ENCODE measurements around the gene F7.

Gene F7

GRCh38 chr13:113147206-113147605 lies 41.6 kb downstream of the F7 start:
- H3F3A ChIP-seq (ENCODE audit: insufficient read depth): no peaks in the 10 kb centered on the region
- H3K9me2 ChIP-seq (replicated peaks; ENCODE audit: insufficient read depth, low read length): no peaks in the 10 kb centered on the region
- no peaks in the 10 kb centered on the region for H3K27me3 ChIP-seq (ENCODE audit: low read length)
- no peaks in the 10 kb centered on the region for H3K9me3 ChIP-seq (ENCODE audit: insufficient read depth, low read length)
- no peaks in the 10 kb centered on the region for H4K20me1 ChIP-seq (ENCODE audit: low read depth, low read length)
- no peak overlapping the region for H3K27ac ChIP-seq (ENCODE audit: low read depth, low read length)
- no peaks in the 10 kb centered on the region for H3K36me3 ChIP-seq (ENCODE audit: low read length)
- H3K4me2 ChIP-seq (ENCODE audit: low read depth, low read length, poor library complexity, severe bottlenecking): no peak overlapping the region
- H2AFZ ChIP-seq (ENCODE audit: low read depth, low read length, severe bottlenecking): no peak overlapping the region
- no peak overlapping the region for H3K9ac ChIP-seq (ENCODE audit: low read length)
- no peaks in the 10 kb centered on the region for H3K79me2 ChIP-seq (ENCODE audit: insufficient read depth, low read length)
- H3K4me3 ChIP-seq (ENCODE audit: insufficient read depth, low read length, poor library complexity, severe bottlenecking): no peak overlapping the region
- no peak for TF ChIP-seq EZH2phosphoT487 (conservative IDR thresholded peaks at IDR 0.05; ENCODE audit: low read length)
- no peak for TF ChIP-seq CTCF (IDR thresholded peaks at IDR 0.05; ENCODE audit: insufficient read depth, low read length, poor library complexity, severe bottlenecking)

DNA sequence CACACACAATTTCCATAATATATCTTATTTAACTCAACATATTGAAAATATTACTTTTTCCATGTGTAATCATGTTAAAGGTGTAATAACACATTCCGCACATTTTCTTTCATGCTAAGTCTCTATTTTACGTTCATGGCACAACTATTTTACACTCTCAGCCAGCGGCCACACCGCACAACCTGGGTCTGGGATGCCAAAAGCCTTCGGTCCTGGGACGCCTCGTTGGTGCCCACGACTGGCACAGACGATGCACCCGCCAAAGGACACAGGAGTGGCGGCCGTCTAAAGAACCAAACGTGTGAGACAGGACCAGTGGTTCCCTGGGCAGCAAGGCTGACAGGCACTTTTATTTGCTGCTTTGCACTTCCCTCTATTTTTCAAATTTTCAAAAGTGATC lies 42.8 kb downstream of the F7 start:
- H3K4me3 ChIP-seq (ENCODE audit: insufficient read depth, low read length, poor library complexity, severe bottlenecking): no peak overlapping the region
- H3K9me2 ChIP-seq (replicated peaks; ENCODE audit: insufficient read depth, low read length): no peaks in the 10 kb centered on the region
- TF ChIP-seq EZH2phosphoT487 (conservative IDR thresholded peaks at IDR 0.05; ENCODE audit: low read length) (no peak), CTCF (IDR thresholded peaks at IDR 0.05; ENCODE audit: insufficient read depth, low read length, poor library complexity, severe bottlenecking) (no peak)
- no peak overlapping the region for H3K9ac ChIP-seq (ENCODE audit: low read length)
- H3K9me3 ChIP-seq (ENCODE audit: insufficient read depth, low read length): no peaks in the 10 kb centered on the region
- no peaks in the 10 kb centered on the region for H3F3A ChIP-seq (ENCODE audit: insufficient read depth)
- no peak overlapping the region for H3K4me2 ChIP-seq (ENCODE audit: low read depth, low read length, poor library complexity, severe bottlenecking)
- H4K20me1 ChIP-seq (ENCODE audit: low read depth, low read length): no peaks in the 10 kb centered on the region
- H3K36me3 ChIP-seq (ENCODE audit: low read length): no peaks in the 10 kb centered on the region
- no peak overlapping the region for H3K27ac ChIP-seq (ENCODE audit: low read depth, low read length)
- H3K27me3 ChIP-seq (ENCODE audit: low read length): no peaks in the 10 kb centered on the region
- no peaks in the 10 kb centered on the region for H3K79me2 ChIP-seq (ENCODE audit: insufficient read depth, low read length)
- no peak overlapping the region for H2AFZ ChIP-seq (ENCODE audit: low read depth, low read length, severe bottlenecking)

GRCh38 chr13:113148940-113149503 lies 43.4 kb downstream of the F7 start:
- Histone ChIP-seq H3K79me2 (ENCODE audit: insufficient read depth, low read length) (no peaks in the 10 kb centered on the region), H3K9me2 (replicated peaks; ENCODE audit: insufficient read depth, low read length) (no peaks in the 10 kb centered on the region), H2AFZ (ENCODE audit: low read depth, low read length, severe bottlenecking) (no peak overlapping the region), H3K4me3 (ENCODE audit: insufficient read depth, low read length, poor library complexity, severe bottlenecking) (no peak overlapping the region), H3K4me2 (ENCODE audit: low read depth, low read length, poor library complexity, severe bottlenecking) (no peak overlapping the region), H3F3A (ENCODE audit: insufficient read depth) (no peaks in the 10 kb centered on the region), H3K9me3 (ENCODE audit: insufficient read depth, low read length) (no peaks in the 10 kb centered on the region), H3K27me3 (ENCODE audit: low read length) (no peaks in the 10 kb centered on the region), H3K27ac (ENCODE audit: low read depth, low read length) (no peak overlapping the region), H3K9ac (ENCODE audit: low read length) (no peak overlapping the region), H3K36me3 (ENCODE audit: low read length) (no peaks in the 10 kb centered on the region), H4K20me1 (ENCODE audit: low read depth, low read length) (no peaks in the 10 kb centered on the region)
- TF ChIP-seq EZH2phosphoT487 (conservative IDR thresholded peaks at IDR 0.05; ENCODE audit: low read length) (no peak), CTCF (IDR thresholded peaks at IDR 0.05; ENCODE audit: insufficient read depth, low read length, poor library complexity, severe bottlenecking) (no peak)
